HEK293 (cell line): Measurements from ENCODE around the gene B4GALT2.

Source experiments
- GLI4 ChIP-seq: fragments of 450-650 bp; formaldehyde crosslinking; IDR thresholded peaks from 2 replicates; pipeline ENCODE4 v1.5.1; 2016; ENCODE audit warnings: missing biosample characterization, missing genetic modification characterization
- HOXD13 ChIP-seq: sonication (generic); formaldehyde crosslinking; IDR thresholded peaks from 2 replicates; pipeline ENCODE4 v1.8.0; 2022; ENCODE audit warnings: missing genetic modification reagents, borderline replicate concordance
- IKZF3 ChIP-seq: fragments of 450-650 bp; IDR thresholded peaks from 2 replicates; pipeline ENCODE4 v1.5.0; 2018; ENCODE audit warnings: missing biosample characterization, mild to moderate bottlenecking, missing genetic modification characterization, moderate library complexity
- KLF16 ChIP-seq: fragments of 450-650 bp; formaldehyde crosslinking; IDR thresholded peaks from 2 replicates; pipeline ENCODE4 v1.5.1; 2017; ENCODE audit warnings: missing biosample characterization, missing genetic modification characterization
- KLF7 ChIP-seq: fragments of 450-650 bp; formaldehyde crosslinking; IDR thresholded peaks from 2 replicates; pipeline ENCODE4 v1.5.1; 2016; ENCODE audit warnings: missing biosample characterization, missing genetic modification characterization, borderline replicate concordance
- RBAK ChIP-seq: fragments of 450-650 bp; formaldehyde crosslinking; IDR thresholded peaks from 2 replicates; pipeline ENCODE4 v1.5.1; 2016; ENCODE audit warnings: missing biosample characterization, missing genetic modification characterization
- REPIN1 ChIP-seq: fragments of 450-650 bp; formaldehyde crosslinking; IDR thresholded peaks from 2 replicates; pipeline ENCODE4 v1.5.1; 2017; ENCODE audit warnings: missing biosample characterization, missing genetic modification characterization, low read depth
- SP2 ChIP-seq: fragments of 450-650 bp; formaldehyde crosslinking; IDR thresholded peaks from 2 replicates; pipeline ENCODE4 v1.5.1; 2016; ENCODE audit warnings: missing biosample characterization, missing genetic modification characterization
- ZNF10 ChIP-seq: fragments of 450-650 bp; formaldehyde crosslinking; IDR thresholded peaks from 2 replicates; pipeline ENCODE4 v1.5.1; 2017; ENCODE audit warnings: missing biosample characterization, missing genetic modification characterization
- ZNF112 ChIP-seq: fragments of 450-650 bp; formaldehyde crosslinking; IDR thresholded peaks from 2 replicates; pipeline ENCODE4 v1.5.0; 2017; ENCODE audit warnings: missing biosample characterization, missing genetic modification characterization
- ZNF121 ChIP-seq: fragments of 450-650 bp; formaldehyde crosslinking; IDR thresholded peaks from 2 replicates; pipeline ENCODE4 v1.5.1; 2016; ENCODE audit warnings: missing biosample characterization, missing genetic modification characterization
- ZNF184 ChIP-seq: fragments of 450-650 bp; IDR thresholded peaks from 2 replicates; pipeline ENCODE4 v1.5.1; 2018; ENCODE audit warnings: missing biosample characterization, mild to moderate bottlenecking, missing genetic modification characterization
- ZNF2 ChIP-seq: fragments of 450-650 bp; formaldehyde crosslinking; IDR thresholded peaks from 2 replicates; pipeline ENCODE4 v1.5.1; 2016; ENCODE audit warnings: missing biosample characterization, missing genetic modification characterization
- ZNF221 ChIP-seq: fragments of 450-650 bp; formaldehyde crosslinking; IDR thresholded peaks from 2 replicates; pipeline ENCODE4 v1.5.1; 2017; ENCODE audit warnings: missing biosample characterization, missing genetic modification characterization, borderline replicate concordance
- ZNF302 ChIP-seq: fragments of 450-650 bp; formaldehyde crosslinking; IDR thresholded peaks from 2 replicates; pipeline ENCODE4 v1.5.1; 2016; ENCODE audit warnings: missing biosample characterization, missing genetic modification characterization, low read depth
- ZNF311 ChIP-seq: fragments of 450-650 bp; formaldehyde crosslinking; IDR thresholded peaks from 2 replicates; pipeline ENCODE4 v1.5.1; 2017; ENCODE audit warnings: missing biosample characterization, missing genetic modification characterization, borderline replicate concordance
- ZNF510 ChIP-seq: fragments of 450-650 bp; formaldehyde crosslinking; IDR thresholded peaks from 2 replicates; pipeline ENCODE4 v1.5.1; 2018; ENCODE audit warnings: mild to moderate bottlenecking, missing genetic modification characterization, missing biosample characterization; ENCODE audit not compliant: insufficient replicate concordance
- ZNF548 ChIP-seq: fragments of 450-650 bp; formaldehyde crosslinking; IDR thresholded peaks from 2 replicates; pipeline ENCODE4 v1.5.1; 2016; ENCODE audit warnings: missing biosample characterization, missing genetic modification characterization
- ZNF560 ChIP-seq: fragments of 450-650 bp; formaldehyde crosslinking; IDR thresholded peaks from 2 replicates; pipeline ENCODE4 v1.5.1; 2017; ENCODE audit warnings: missing biosample characterization, missing genetic modification characterization, borderline replicate concordance
- ZNF596 ChIP-seq: fragments of 450-650 bp; IDR thresholded peaks from 2 replicates; pipeline ENCODE4 v1.5.0; 2018; ENCODE audit warnings: missing biosample characterization, mild to moderate bottlenecking, missing genetic modification characterization, moderate library complexity
- ZNF660 ChIP-seq: fragments of 450-650 bp; IDR thresholded peaks from 2 replicates; pipeline ENCODE4 v1.5.1; 2018; ENCODE audit warnings: missing biosample characterization, mild to moderate bottlenecking, missing genetic modification characterization
- ZNF701 ChIP-seq: fragments of 450-650 bp; formaldehyde crosslinking; IDR thresholded peaks from 2 replicates; pipeline ENCODE4 v1.5.1; 2016; ENCODE audit warnings: missing biosample characterization, missing genetic modification characterization
- ZNF747 ChIP-seq: fragments of 450-650 bp; formaldehyde crosslinking; IDR thresholded peaks from 2 replicates; pipeline ENCODE4 v1.5.1; 2016; ENCODE audit warnings: missing biosample characterization, missing genetic modification characterization
- ZNF776 ChIP-seq: fragments of 450-650 bp; formaldehyde crosslinking; IDR thresholded peaks from 2 replicates; pipeline ENCODE4 v1.5.0; 2017; ENCODE audit warnings: missing biosample characterization, missing genetic modification characterization, borderline replicate concordance
- ZNF830 ChIP-seq: fragments of 450-650 bp; IDR thresholded peaks from 2 replicates; pipeline ENCODE4 v1.5.0; 2018; ENCODE audit warnings: missing biosample characterization, missing genetic modification characterization, low read depth, mild to moderate bottlenecking, moderate library complexity
- ZSCAN23 ChIP-seq: fragments of 450-650 bp; formaldehyde crosslinking; IDR thresholded peaks from 2 replicates; pipeline ENCODE4 v1.5.1; 2016; ENCODE audit warnings: missing biosample characterization, missing genetic modification characterization
- TF ChIP-seq, protein P1 (sequence below): fragments of 450-650 bp; formaldehyde crosslinking; IDR thresholded peaks from 2 replicates; pipeline ENCODE4 v1.5.1; 2017; ENCODE audit warnings: missing biosample characterization, mild to moderate bottlenecking, missing genetic modification characterization, moderate library complexity
- TF ChIP-seq, protein P2 (sequence below): fragments of 450-650 bp; formaldehyde crosslinking; IDR thresholded peaks from 2 replicates; pipeline ENCODE4 v1.5.1; 2016; ENCODE audit warnings: missing biosample characterization, missing genetic modification characterization
- TF ChIP-seq, protein P3 (sequence below): fragments of 450-650 bp; formaldehyde crosslinking; IDR thresholded peaks from 2 replicates; pipeline ENCODE4 v1.5.1; 2016; ENCODE audit warnings: missing biosample characterization, missing genetic modification characterization
- TF ChIP-seq, protein P4 (sequence below): fragments of 450-650 bp; formaldehyde crosslinking; IDR thresholded peaks from 2 replicates; pipeline ENCODE4 v1.5.1; 2016; ENCODE audit warnings: missing biosample characterization, missing genetic modification characterization
- TF ChIP-seq, protein P5 (sequence below): sonication (generic); formaldehyde crosslinking; IDR thresholded peaks from 2 replicates; pipeline ENCODE4 v1.8.1; 2022; ENCODE audit warnings: mild to moderate bottlenecking, moderate library complexity, missing genetic modification reagents

B4GALT2 gene

DNA sequence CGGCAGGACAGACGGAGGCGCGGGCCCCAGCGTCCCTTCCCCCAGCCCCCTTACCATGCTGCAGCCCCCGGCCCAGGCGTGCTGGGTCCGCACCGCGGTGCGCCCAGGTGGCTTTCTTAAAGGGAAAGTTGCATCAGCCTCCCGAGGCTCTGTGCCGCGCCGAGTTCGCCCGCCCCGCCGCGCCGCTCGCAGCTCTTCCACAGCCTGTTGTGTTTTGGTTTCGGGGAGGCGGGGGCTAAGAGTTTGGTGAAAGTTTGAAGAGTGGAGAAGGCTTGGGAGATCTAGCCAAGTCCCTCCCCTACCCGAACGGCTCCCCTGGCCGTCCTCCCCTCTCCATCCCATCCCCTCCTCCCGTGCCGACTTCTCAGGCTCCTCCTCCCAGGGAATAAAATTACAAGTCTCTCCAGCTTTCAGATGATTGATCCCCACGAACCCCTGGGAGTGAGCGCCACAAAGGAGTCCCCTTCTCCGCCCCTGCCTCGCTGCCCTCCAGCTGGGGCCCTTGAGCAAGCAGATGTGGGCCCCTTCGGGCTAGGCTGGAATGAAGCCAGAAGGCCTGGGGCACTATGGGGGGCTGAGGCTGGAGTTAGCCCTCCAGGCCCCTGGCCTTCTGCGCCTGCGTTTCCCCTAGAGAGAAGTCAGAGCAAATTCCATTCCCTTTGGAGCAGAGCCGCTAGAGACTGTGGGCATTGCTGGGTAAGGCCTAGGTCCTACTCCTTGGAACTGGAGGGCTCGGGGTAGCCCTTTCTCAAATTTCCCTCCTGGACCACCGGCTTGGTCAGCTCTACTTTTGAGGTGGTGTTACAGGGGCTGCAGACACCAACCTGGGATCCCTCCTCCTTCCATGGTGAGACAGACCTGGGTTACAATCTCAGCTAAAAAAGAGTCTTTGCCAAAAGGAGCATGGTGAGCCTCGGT is 52.5 kb downstream of the B4GALT2 start, which contains the start of gene SLC6A9 (continued):
- TF ChIP-seq ZNF311 (no peak), ZNF112 (tag by site-specific recombination) (no peak), ZNF121 (tag by site-specific recombination) (no peak), KLF7 (tag by site-specific recombination) (peak; percentile 55; the same call in 1 of the 2 replicates), ZNF560 (tag by site-specific recombination) (no peak), ZNF596 (tag by site-specific recombination) (no peak), REPIN1 (tag by site-specific recombination) (0 out of 2 replicates have a peak, but pooled peaks have one; percentile 35), ZNF776 (tag by site-specific recombination) (no peak), ZNF510 (no peak), ZNF2 (tag by site-specific recombination) (0 out of 2 replicates have a peak, but pooled peaks have one; percentile 26), ZNF548 (tag by site-specific recombination) (no peak), ZNF10 (no peak), ZNF830 (tag by site-specific recombination) (no peak), IKZF3 (peak; percentile 80; the same call in 1 of the 2 replicates), GLI4 (tag by site-specific recombination) (no peak), SP2 (tag by site-specific recombination) (peak; percentile 78), ZNF747 (tag by site-specific recombination) (no peak), KLF16 (peak; percentile 73; the same call in 1 of the 2 replicates), RBAK (no peak), ZSCAN23 (tag by site-specific recombination) (no peak), HOXD13 (CRISPR knock-in tag) (no peak), ZNF660 (tag by site-specific recombination) (peak; percentile 38; the same call in 1 of the 2 replicates), ZNF221 (tag by site-specific recombination) (no peak), ZNF184 (tag by site-specific recombination) (no peak), ZNF302 (tag by site-specific recombination) (no peak), ZNF701 (tag by site-specific recombination) (no peak)
- TF ChIP-seq, protein P1, sequence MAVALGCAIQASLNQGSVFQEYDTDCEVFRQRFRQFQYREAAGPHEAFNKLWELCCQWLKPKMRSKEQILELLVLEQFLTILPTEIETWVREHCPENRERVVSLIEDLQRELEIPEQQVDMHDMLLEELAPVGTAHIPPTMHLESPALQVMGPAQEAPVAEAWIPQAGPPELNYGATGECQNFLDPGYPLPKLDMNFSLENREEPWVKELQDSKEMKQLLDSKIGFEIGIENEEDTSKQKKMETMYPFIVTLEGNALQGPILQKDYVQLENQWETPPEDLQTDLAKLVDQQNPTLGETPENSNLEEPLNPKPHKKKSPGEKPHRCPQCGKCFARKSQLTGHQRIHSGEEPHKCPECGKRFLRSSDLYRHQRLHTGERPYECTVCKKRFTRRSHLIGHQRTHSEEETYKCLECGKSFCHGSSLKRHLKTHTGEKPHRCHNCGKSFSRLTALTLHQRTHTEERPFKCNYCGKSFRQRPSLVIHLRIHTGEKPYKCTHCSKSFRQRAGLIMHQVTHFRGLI (tag by site-specific recombination): no peak
- TF ChIP-seq, protein P2, sequence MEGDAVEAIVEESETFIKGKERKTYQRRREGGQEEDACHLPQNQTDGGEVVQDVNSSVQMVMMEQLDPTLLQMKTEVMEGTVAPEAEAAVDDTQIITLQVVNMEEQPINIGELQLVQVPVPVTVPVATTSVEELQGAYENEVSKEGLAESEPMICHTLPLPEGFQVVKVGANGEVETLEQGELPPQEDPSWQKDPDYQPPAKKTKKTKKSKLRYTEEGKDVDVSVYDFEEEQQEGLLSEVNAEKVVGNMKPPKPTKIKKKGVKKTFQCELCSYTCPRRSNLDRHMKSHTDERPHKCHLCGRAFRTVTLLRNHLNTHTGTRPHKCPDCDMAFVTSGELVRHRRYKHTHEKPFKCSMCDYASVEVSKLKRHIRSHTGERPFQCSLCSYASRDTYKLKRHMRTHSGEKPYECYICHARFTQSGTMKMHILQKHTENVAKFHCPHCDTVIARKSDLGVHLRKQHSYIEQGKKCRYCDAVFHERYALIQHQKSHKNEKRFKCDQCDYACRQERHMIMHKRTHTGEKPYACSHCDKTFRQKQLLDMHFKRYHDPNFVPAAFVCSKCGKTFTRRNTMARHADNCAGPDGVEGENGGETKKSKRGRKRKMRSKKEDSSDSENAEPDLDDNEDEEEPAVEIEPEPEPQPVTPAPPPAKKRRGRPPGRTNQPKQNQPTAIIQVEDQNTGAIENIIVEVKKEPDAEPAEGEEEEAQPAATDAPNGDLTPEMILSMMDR (tag by site-specific recombination): no peak
- TF ChIP-seq, protein P3, sequence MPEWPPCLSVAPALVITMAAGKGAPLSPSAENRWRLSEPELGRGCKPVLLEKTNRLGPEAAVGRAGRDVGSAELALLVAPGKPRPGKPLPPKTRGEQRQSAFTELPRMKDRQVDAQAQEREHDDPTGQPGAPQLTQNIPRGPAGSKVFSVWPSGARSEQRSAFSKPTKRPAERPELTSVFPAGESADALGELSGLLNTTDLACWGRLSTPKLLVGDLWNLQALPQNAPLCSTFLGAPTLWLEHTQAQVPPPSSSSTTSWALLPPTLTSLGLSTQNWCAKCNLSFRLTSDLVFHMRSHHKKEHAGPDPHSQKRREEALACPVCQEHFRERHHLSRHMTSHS (tag by site-specific recombination): no peak
- TF ChIP-seq, protein P4, sequence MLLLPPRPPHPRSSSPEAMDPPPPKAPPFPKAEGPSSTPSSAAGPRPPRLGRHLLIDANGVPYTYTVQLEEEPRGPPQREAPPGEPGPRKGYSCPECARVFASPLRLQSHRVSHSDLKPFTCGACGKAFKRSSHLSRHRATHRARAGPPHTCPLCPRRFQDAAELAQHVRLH (tag by site-specific recombination): no peak
- TF ChIP-seq, protein P5, sequence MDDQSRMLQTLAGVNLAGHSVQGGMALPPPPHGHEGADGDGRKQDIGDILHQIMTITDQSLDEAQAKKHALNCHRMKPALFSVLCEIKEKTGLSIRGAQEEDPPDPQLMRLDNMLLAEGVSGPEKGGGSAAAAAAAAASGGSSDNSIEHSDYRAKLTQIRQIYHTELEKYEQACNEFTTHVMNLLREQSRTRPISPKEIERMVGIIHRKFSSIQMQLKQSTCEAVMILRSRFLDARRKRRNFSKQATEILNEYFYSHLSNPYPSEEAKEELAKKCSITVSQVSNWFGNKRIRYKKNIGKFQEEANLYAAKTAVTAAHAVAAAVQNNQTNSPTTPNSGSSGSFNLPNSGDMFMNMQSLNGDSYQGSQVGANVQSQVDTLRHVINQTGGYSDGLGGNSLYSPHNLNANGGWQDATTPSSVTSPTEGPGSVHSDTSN (CRISPR knock-in tag): no peak
